Sigmoid colon (tissue), 7 donors: Measurements from ENCODE around the gene RBM18. TPM values are rescaled to one million over a fixed set of nuclear protein-coding genes. Genes with fewer than 3 reads are reported as not detected.

ENCODE experiments used
- DNase-seq: peaks from one replicate; pipeline ENCODE4 v3.0.0-alpha.2; 2019
- H3K27ac ChIP-seq, 4 donors: fragments of 200-600 bp; sonication (generic); one replicate each; pipeline ENCODE4 v1.5.1; 2016 to 2019; ENCODE audit warnings: mild to moderate bottlenecking in 1 of 4
- H3K27me3 ChIP-seq, 3 donors: fragments of 200-600 bp; sonication (generic); one replicate each; pipeline ENCODE4 v1.5.1; 2019; ENCODE audit warnings: mild to moderate bottlenecking in 1 of 3
- H3K36me3 ChIP-seq, 4 donors: fragments of 200-600 bp; sonication (generic); one replicate each; pipeline ENCODE4 v1.5.1; 2016 to 2019
- H3K4me1 ChIP-seq, 4 donors: fragments of 200-600 bp; sonication (generic); one replicate each; pipeline ENCODE4 v1.5.1; 2017 to 2019
- H3K4me3 ChIP-seq, 4 donors: fragments of 200-600 bp; sonication (generic); one replicate each; pipeline ENCODE4 v1.5.1; 2017 to 2019; ENCODE audit warnings: mild to moderate bottlenecking in 2 of 4, moderate library complexity in 1 of 4
- H3K9me3 ChIP-seq, 4 donors: fragments of 200-600 bp in 3 of 4; sonication (generic) in 3 of 4; one replicate each; pipeline versions ENCODE4 v1.5.1 to v1.6.1; 2013 to 2019
- EP300 ChIP-seq, 4 donors: sonication (generic); formaldehyde crosslinking; IDR thresholded peaks; one replicate each; pipeline ENCODE4 v1.6.1; 2017; ENCODE audit warnings: antibody characterized with exemption in 4 of 4
- POLR2A ChIP-seq, 2 donors: fragments of 450-650 bp; IDR thresholded peaks; one replicate each; pipeline ENCODE4 v1.6.1; 2016; ENCODE audit warnings: antibody characterized with exemption in 2 of 2, mild to moderate bottlenecking in 2 of 2, moderate library complexity in 2 of 2
- POLR2AphosphoS5 ChIP-seq, 4 donors: sonication (generic); formaldehyde crosslinking; IDR thresholded peaks; one replicate each; pipeline ENCODE4 v1.6.1; 2017; ENCODE audit warnings: antibody characterized with exemption in 4 of 4
- WGBS, 2 donors: extraction: QIAGEN DNeasy Blood & Tissue Kit; methylation state at CpG; one replicate each; pipeline ENCODE4 v1.1.7; 2013; 5-methylcytosine and 5-hydroxymethylcytosine counted together
- intact Hi-C: fragments of 100-400 bp; cut with DNase I; formaldehyde crosslinking; loops from one replicate; pipeline ENCODE4 v1.15.1; 2023
- polyA plus RNA-seq, 3 donors: library from polyadenylated mRNA; stranded (reverse); fragments of 200-250 nt; gene quantifications; one replicate each; pipeline ENCODE4 v1.2.3, GENCODE V29; 2013
- total RNA-seq, 4 donors: library from RNA; depleted of rRNA; stranded (reverse); fragments of >200 nt; gene quantifications; one replicate each; pipeline ENCODE4 v1.1.0, GENCODE V29; 2016
- TF ChIP-seq, protein P1 (sequence below), 4 experiments: fragments of 450-650 bp in 3 of 4; fragments of 200-600 bp in 1 of 4; IDR thresholded peaks; one replicate each; pipeline ENCODE4 v1.5.1; 2016 to 2019; ENCODE audit warnings: antibody characterized with exemption in 4 of 4, mild to moderate bottlenecking in 3 of 4, moderate library complexity in 2 of 4
- donor health status: healthy with polysubstance abuse.
- donor health status: Bipolar disorder and iron deficiency.
- donor health status: healthy.

The RBM18 gene
- total and polyA plus RNA-seq, 7 donors, result 8.2 to 16.8 (median 11.9) TPM

DNA sequence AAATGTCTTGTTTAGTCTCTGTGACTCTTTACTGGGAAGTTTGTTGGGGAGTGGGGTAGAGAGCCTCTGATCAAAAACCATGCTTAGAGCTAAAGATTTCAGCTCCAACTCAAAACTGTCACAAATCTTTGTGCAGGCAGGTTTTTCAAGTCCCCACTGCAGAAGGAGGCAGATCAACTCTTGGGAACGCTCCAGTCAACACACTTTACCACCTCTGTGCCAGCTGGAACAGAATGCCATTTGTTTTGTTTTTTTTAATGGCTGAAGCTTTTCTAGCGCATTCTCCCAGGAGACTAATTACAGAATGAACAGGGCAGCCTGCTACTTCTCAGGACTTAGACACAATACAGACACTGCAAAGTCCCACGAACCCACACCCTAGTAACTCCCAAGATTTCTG, 18.0 kb downstream of the RBM18 start:
- H3K4me3 ChIP-seq, result no peak overlapping the region
- H3K4me1 ChIP-seq, result peaks cover 0 to 4% (median 0%) of the 10 kb centered on the region in 4 donors
- H3K36me3 ChIP-seq, result peaks cover 10 to 98% (median 59%) of the 10 kb centered on the region in 4 donors

DNA sequence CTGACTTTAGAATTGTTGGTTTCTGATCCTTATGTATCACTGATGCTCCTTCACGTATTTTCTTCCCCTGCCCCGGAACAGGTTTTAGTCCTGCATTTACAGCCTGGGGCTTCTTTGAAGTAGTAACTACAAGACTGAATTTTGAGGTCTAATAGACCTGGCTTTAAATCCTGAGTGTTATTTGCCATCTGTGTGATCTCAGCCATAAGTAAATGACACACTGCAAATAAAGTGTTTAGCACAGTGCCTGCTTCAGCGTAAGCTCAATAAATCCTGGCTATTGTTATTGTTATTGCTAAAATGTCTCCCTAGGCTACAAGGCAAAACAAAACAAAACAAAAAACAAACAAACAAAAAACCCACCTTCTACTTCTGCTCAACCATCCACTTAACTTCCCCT, 20.3 kb downstream of the RBM18 start:
- H3K27ac ChIP-seq, result no peak overlapping the region
- H3K4me3 ChIP-seq, result no peak overlapping the region
- H3K36me3 ChIP-seq, result peaks cover 10 to 91% (median 56%) of the 10 kb centered on the region in 4 donors
- H3K4me1 ChIP-seq, result peaks cover 0 to 4% (median 0%) of the 10 kb centered on the region in 4 donors
- 78 to 86% methylated on average over 3 of the region's 3 CpGs for WGBS, 2 donors
- no peaks in the 10 kb centered on the region for H3K9me3 ChIP-seq
- no peaks in the 10 kb centered on the region for H3K27me3 ChIP-seq
- intact Hi-C loops, result no loop called here
- DNase-seq, result no peak
- no peak for TF ChIP-seq POLR2AphosphoS5 (IDR thresholded peaks at IDR 0.05)
- TF ChIP-seq EP300 (IDR thresholded peaks at IDR 0.05), result no peak
- TF ChIP-seq, protein P1, sequence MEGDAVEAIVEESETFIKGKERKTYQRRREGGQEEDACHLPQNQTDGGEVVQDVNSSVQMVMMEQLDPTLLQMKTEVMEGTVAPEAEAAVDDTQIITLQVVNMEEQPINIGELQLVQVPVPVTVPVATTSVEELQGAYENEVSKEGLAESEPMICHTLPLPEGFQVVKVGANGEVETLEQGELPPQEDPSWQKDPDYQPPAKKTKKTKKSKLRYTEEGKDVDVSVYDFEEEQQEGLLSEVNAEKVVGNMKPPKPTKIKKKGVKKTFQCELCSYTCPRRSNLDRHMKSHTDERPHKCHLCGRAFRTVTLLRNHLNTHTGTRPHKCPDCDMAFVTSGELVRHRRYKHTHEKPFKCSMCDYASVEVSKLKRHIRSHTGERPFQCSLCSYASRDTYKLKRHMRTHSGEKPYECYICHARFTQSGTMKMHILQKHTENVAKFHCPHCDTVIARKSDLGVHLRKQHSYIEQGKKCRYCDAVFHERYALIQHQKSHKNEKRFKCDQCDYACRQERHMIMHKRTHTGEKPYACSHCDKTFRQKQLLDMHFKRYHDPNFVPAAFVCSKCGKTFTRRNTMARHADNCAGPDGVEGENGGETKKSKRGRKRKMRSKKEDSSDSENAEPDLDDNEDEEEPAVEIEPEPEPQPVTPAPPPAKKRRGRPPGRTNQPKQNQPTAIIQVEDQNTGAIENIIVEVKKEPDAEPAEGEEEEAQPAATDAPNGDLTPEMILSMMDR (IDR thresholded peaks at IDR 0.05), result no peak
- no peak for TF ChIP-seq POLR2A (IDR thresholded peaks at IDR 0.05)

More for the DNA sequence above, 18.0 kb downstream of the RBM18 start:
- H3K9me3 ChIP-seq, result no peaks in the 10 kb centered on the region
- TF ChIP-seq POLR2AphosphoS5 (IDR thresholded peaks at IDR 0.05) (no peak), EP300 (IDR thresholded peaks at IDR 0.05) (no peak), POLR2A (IDR thresholded peaks at IDR 0.05) (no peak)
- TF ChIP-seq, protein P1 (IDR thresholded peaks at IDR 0.05), result no peak
- DNase-seq, result no peak
- WGBS, 2 donors, result 92 to 93% methylated on average over 3 of the region's 3 CpGs
- intact Hi-C loops, result no loop called here
- no peak overlapping the region for H3K27ac ChIP-seq
- H3K27me3 ChIP-seq, result no peaks in the 10 kb centered on the region

DNA sequence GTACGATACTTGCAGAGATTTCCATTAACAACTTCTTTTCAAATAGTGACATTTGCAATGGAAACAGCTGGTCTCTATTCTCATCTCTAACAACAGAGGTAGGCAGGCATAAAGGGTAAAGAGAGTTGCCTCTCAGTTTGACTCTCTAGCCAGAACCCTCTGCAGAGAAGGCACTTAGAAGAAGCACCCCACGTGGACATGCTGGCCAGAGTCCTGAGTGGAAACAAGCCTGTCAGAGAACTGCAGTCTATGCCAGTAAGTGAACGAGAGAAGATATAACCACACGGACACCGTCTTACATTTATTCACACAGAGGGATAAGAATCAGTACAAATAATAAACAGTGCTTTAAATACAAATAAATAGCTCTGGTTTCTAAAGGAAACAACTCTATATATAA, 24.9 kb downstream of the RBM18 start:
- Histone ChIP-seq H3K27me3 (no peaks in the 10 kb centered on the region), H3K4me1 (no peaks in the 10 kb centered on the region), H3K4me3 (no peak overlapping the region), H3K9me3 (no peaks in the 10 kb centered on the region), H3K27ac (no peak overlapping the region), H3K36me3 (peaks cover 0 to 56% (median 30%) of the 10 kb centered on the region in 4 donors)
- intact Hi-C loops, result no loop called here
- WGBS, 2 donors, result 83 to 85% methylated on average over 5 of the region's 5 CpGs
- no peak for DNase-seq
- TF ChIP-seq POLR2A (IDR thresholded peaks at IDR 0.05), result no peak
- TF ChIP-seq, protein P1 (IDR thresholded peaks at IDR 0.05), result no peak
- no peak for TF ChIP-seq EP300 (IDR thresholded peaks at IDR 0.05)
- no peak for TF ChIP-seq POLR2AphosphoS5 (IDR thresholded peaks at IDR 0.05)

DNA sequence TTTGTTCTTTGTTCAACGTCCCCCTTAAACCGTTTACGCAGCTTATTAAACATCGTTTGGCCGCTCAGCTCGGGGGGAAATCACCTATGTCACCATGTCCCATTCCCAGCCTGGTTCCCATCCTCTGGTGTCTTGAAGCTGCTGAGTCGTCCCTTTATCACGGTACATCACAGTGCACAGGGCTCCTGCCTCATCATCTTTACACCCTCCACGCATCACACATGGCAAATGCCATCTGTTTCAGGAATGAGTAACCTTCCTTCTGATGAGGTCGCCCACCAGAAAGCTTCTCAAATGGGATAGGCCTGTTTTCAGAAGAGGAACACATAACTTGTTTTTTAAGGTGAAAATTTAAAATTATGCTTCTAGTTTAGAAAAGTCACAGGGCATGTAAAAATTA, 28.0 kb downstream of the RBM18 start:
- no peak overlapping the region for H3K4me3 ChIP-seq
- TF ChIP-seq EP300 (IDR thresholded peaks at IDR 0.05), result no peak
- TF ChIP-seq POLR2A (IDR thresholded peaks at IDR 0.05), result no peak
- TF ChIP-seq, protein P1 (IDR thresholded peaks at IDR 0.05), result no peak
- TF ChIP-seq POLR2AphosphoS5 (IDR thresholded peaks at IDR 0.05), result no peak
- H3K27me3 ChIP-seq, result peaks cover 0 to 4% (median 0%) of the 10 kb centered on the region in 3 donors
- peaks cover 0 to 26% (median 5%) of the 10 kb centered on the region in 4 donors for H3K36me3 ChIP-seq
- DNase-seq, result no peak
- WGBS, 2 donors, result 77 to 79% methylated on average over 10 of the region's 10 CpGs
- H3K4me1 ChIP-seq, result no peaks in the 10 kb centered on the region
- H3K9me3 ChIP-seq, result no peaks in the 10 kb centered on the region
- H3K27ac ChIP-seq, result no peak overlapping the region
- intact Hi-C loops, result no loop called here
